K562 (cell line): ENCODE data around the gene ATG13. TPM values are rescaled to one million over a fixed set of nuclear protein-coding genes. Genes with fewer than 3 reads are reported as not detected.

Experiments
- ATAC-seq: fragments of 200-7000 bp; cut with Tn5 transposase; 3 replicates; pipeline ENCODE4 v1.9.1; 2020; ENCODE audit warnings: moderate library complexity
- BruUV-seq: library from RNA; stranded (reverse); fragments of 400-500 nt; replicated peaks from 2 replicates; lab custom pipeline; 2021; lab: Mats Ljungman, UMichigan
- CTCF ChIA-PET: fragments of 300-600 bp; formaldehyde crosslinking; extraction: SDS; loops from one replicate; lab custom pipeline; 2021; ENCODE audit warnings: low intra/inter-chr PET ratio; lab: Yijun Ruan, JAX
- POLR2A ChIA-PET: fragments of 300-600, 350-650 bp; sonication (Branson Sonifier 250); formaldehyde crosslinking; extraction: SDS; loops from one replicate; lab custom pipeline; 2021; ENCODE audit warnings: antibody characterized with exemption, inconsistent platforms; lab: Yijun Ruan, JAX
- DNase-seq, 4 experiments: peaks; one replicate each; pipeline versions ENCODE4 v3.0.0 to v3.0.0-alpha.2; 2011 to 2018; ENCODE audit warnings: low spot score in 3 of 4, mixed read lengths in 3 of 4; ENCODE audit errors: extremely low read depth in 1 of 4
- FAIRE-seq: peaks from 2 replicates; lab custom pipeline; 2011; peaks lifted over from hg19 to GRCh38; lab: Jason Lieb, UNC
- H2AFZ ChIP-seq: 2 replicates; pipeline ENCODE4 v1.6.0; 2011; ENCODE audit warnings: low read depth, low read length, control low read depth, inconsistent platforms
- H3K27ac ChIP-seq: fragments of 200-600 bp; 3 replicates; pipeline ENCODE4 v1.8.0; 2011; ENCODE audit warnings: low read depth, mild to moderate bottlenecking, control low read depth, inconsistent platforms, low read length, moderate library complexity, mixed read lengths; ENCODE audit errors: extremely low read depth
- H3K27me3 ChIP-seq, 2 experiments: fragments of 300-600 bp in 1 of 2; 2 replicates in 1 of 2; 3 replicates in 1 of 2; pipeline versions ENCODE4 v1.6.0 to v1.8.0; 2011; ENCODE audit warnings: inconsistent platforms in 2 of 2, low read length in 2 of 2, mild to moderate bottlenecking in 1 of 2, mixed read lengths in 1 of 2, moderate library complexity in 1 of 2; ENCODE audit not compliant: control insufficient read depth in 2 of 2, insufficient read depth in 2 of 2
- H3K36me3 ChIP-seq: fragments of 300-600 bp; 3 replicates; pipeline ENCODE4 v1.8.0; 2011; ENCODE audit warnings: mild to moderate bottlenecking, low read length, inconsistent platforms; ENCODE audit not compliant: control insufficient read depth, insufficient read depth
- H3K4me1 ChIP-seq, 2 experiments: fragments of 200-600 bp in 1 of 2; replicated peaks in 1 of 2; 2 replicates in 1 of 2; 3 replicates in 1 of 2; pipeline versions ENCODE4 v1.5.1 to v1.8.0; 2011; ENCODE audit warnings: inconsistent platforms in 2 of 2, low read length in 2 of 2, mild to moderate bottlenecking in 1 of 2, mixed read lengths in 1 of 2, moderate library complexity in 1 of 2; ENCODE audit not compliant: control insufficient read depth in 2 of 2, insufficient read depth in 2 of 2
- H3K4me2 ChIP-seq: 2 replicates; pipeline ENCODE4 v1.6.1; 2011; ENCODE audit warnings: low read length, control low read depth, inconsistent platforms, mixed read lengths; ENCODE audit not compliant: insufficient read depth
- H3K4me3 ChIP-seq: fragments of 200-600 bp; sonication (generic), shearing (Covaris generic); 2 replicates; pipeline ENCODE4 v1.5.1; 2016; ENCODE audit warnings: control low read depth, inconsistent platforms
- H3K79me2 ChIP-seq: fragments of 200-600 bp; 3 replicates; pipeline ENCODE4 v1.8.0; 2011; ENCODE audit warnings: low read length, inconsistent platforms; ENCODE audit not compliant: control insufficient read depth, insufficient read depth
- H3K9ac ChIP-seq, 2 experiments: 2 replicates each; pipeline versions ENCODE4 v1.6.0 to v1.6.1; 2011; ENCODE audit warnings: low read depth in 2 of 2, low read length in 2 of 2, control low read depth in 1 of 2, inconsistent platforms in 1 of 2, mild to moderate bottlenecking in 1 of 2, mixed read lengths in 1 of 2; ENCODE audit not compliant: insufficient read depth in 1 of 2
- H3K9me1 ChIP-seq: one replicate; pipeline ENCODE4 v1.6.0; 2011; ENCODE audit warnings: inconsistent platforms, mild to moderate bottlenecking, low read length, moderate library complexity; ENCODE audit not compliant: control insufficient read depth, insufficient read depth
- H3K9me3 ChIP-seq: replicated peaks from 2 replicates; pipeline ENCODE4 v1.5.1; 2011; ENCODE audit warnings: low read depth, low read length, inconsistent platforms; ENCODE audit not compliant: control insufficient read depth, insufficient read depth
- H4K20me1 ChIP-seq: replicated peaks from 2 replicates; pipeline ENCODE4 v1.6.1; 2011; ENCODE audit warnings: low read length, inconsistent platforms, mixed read lengths; ENCODE audit not compliant: control insufficient read depth, insufficient read depth
- BRD9 ChIP-seq: fragments of 450-650 bp; IDR thresholded peaks from 2 replicates; pipeline ENCODE4 v1.6.1; 2018; ENCODE audit warnings: low read depth; ENCODE audit not compliant: partially characterized antibody
- CSDE1 ChIP-seq, 2 experiments: fragments of 450-650 bp; IDR thresholded peaks; 2 replicates each; pipeline ENCODE4 v1.6.1; 2016; ENCODE audit warnings: mild to moderate bottlenecking in 1 of 2
- CTCFL ChIP-seq: IDR thresholded peaks from 2 replicates; pipeline ENCODE4 v1.6.1; 2011; ENCODE audit warnings: borderline replicate concordance, low read depth, mild to moderate bottlenecking, moderate library complexity, low read length; ENCODE audit not compliant: insufficient read depth, poor library complexity, severe bottlenecking
- CXXC5 ChIP-seq: fragments of 250-450 bp; sonication (Bioruptor Pico); IDR thresholded peaks from 2 replicates; pipeline ENCODE4 v1.8.0; 2022; ENCODE audit warnings: inconsistent platforms, mild to moderate bottlenecking, moderate library complexity
- FOXA1 ChIP-seq: fragments of 450-650 bp; IDR thresholded peaks from 2 replicates; pipeline ENCODE4 v1.6.1; 2016; ENCODE audit warnings: mild to moderate bottlenecking, borderline replicate concordance
- KAT7 ChIP-seq: sonication (generic); formaldehyde crosslinking; IDR thresholded peaks from 2 replicates; pipeline ENCODE4 v1.8.0; 2022; ENCODE audit warnings: missing genetic modification reagents, mild to moderate bottlenecking, borderline replicate concordance
- RBM15 ChIP-seq: fragments of 200-400 bp; formaldehyde crosslinking; IDR thresholded peaks from 2 replicates; pipeline ENCODE4 v1.6.1; 2018; ENCODE audit warnings: mild to moderate bottlenecking, low read length, moderate library complexity; ENCODE audit not compliant: insufficient read depth
- SIN3A ChIP-seq, 2 experiments: fragments of 150-350 bp in 1 of 2; IDR thresholded peaks; 2 replicates each; pipeline ENCODE4 v1.6.1; 2011 to 2016; ENCODE audit warnings: borderline replicate concordance in 2 of 2, low read depth in 2 of 2, low read length in 2 of 2, mild to moderate bottlenecking in 2 of 2, moderate library complexity in 2 of 2; ENCODE audit not compliant: control insufficient read depth in 1 of 2
- ZNF282 ChIP-seq: sonication (generic); formaldehyde crosslinking; IDR thresholded peaks from 2 replicates; pipeline ENCODE4 v1.8.1; 2023; ENCODE audit warnings: missing genetic modification reagents
- WGBS: fragments of 100-300 bp; shearing (Covaris generic); methylation state at CpG from one replicate; pipeline ENCODE4 v1.1.6; 2016; ENCODE audit warnings: low coverage, mixed read lengths; ENCODE audit not compliant: insufficient coverage; ENCODE audit errors: missing lambda C conversion rate; 5-methylcytosine and 5-hydroxymethylcytosine counted together
- in situ Hi-C: fragments of 300-500 bp; cut with MboI; formaldehyde crosslinking; loops from 4 replicates; pipeline ENCODE4 v1.15.0; 2018; ENCODE audit warnings: inconsistent platforms, mixed read lengths
- intact Hi-C: fragments of 100-400 bp; cut with micrococcal nuclease; formaldehyde crosslinking; loops from 2 replicates; pipeline ENCODE4 v1.14.2; 2022
- polyA plus RNA-seq, 8 experiments: library from polyadenylated mRNA; depleted of rRNA in 4 of 8; stranded (reverse) in 5 of 8; unstranded in 3 of 8; fragments of >200 nt; fragmentation: Nextera tagmentation in 2 of 8; fragmentation: Illumina TruSeq in 1 of 8; extraction: Ambion mirVana in 2 of 8; extraction: Trizol in 1 of 8; gene quantifications; 2 replicates each; pipeline versions ENCODE4 v1.2.1 to v1.2.3, GENCODE V29; 2011 to 2014; ENCODE audit warnings: inconsistent platforms in 1 of 8, missing spikeins in 1 of 8
- total RNA-seq, 7 experiments: library from RNA; depleted of rRNA in 6 of 7; stranded (reverse); fragments of >200 nt in 6 of 7; fragmentation: Illumina TruSeq in 2 of 7; extraction: Trizol in 2 of 7; gene quantifications; 2 replicates each; pipeline versions ENCODE4 v1.2.1 to v1.2.3, GENCODE V29; 2011 to 2021; ENCODE audit warnings: low replicate concordance in 1 of 7
- TF ChIP-seq, protein P1 (sequence below): fragments of 200-800 bp; sonication (Bioruptor generic); IDR thresholded peaks from 2 replicates; pipeline ENCODE4 v1.6.1; 2016; ENCODE audit warnings: missing genetic modification characterization, missing compliant biosample characterization

Gene ATG13
- total and polyA plus RNA-seq, 9 of the 15 experiments (the other 6 are each of a cell fraction or from before 2014, with no cell fraction given) = 13.1 to 61.5 (median 36.5) TPM

GRCh38 chr11:46641639-46642038 lies 24.3 kb downstream of the ATG13 start:
- H3K79me2 ChIP-seq = peaks cover 4% of the 10 kb centered on the region; the same call in 1 of the 3 replicates
- CTCF ChIA-PET = no interaction called here
- H3K9ac ChIP-seq = no peak overlapping the region
- no peak for DNase-seq
- H2AFZ ChIP-seq = no peak overlapping the region
- no peak overlapping the region for H3K27ac ChIP-seq
- no TSS peak for BruUV-seq
- peaks cover 34% of the 10 kb centered on the region for H3K36me3 ChIP-seq
- TF ChIP-seq KAT7 = no peak
- TF ChIP-seq RBM15 = no peak
- no peak for TF ChIP-seq BRD9
- no peak for TF ChIP-seq FOXA1
- TF ChIP-seq CSDE1 (IDR thresholded peaks at IDR 0.05) = no peak
- no peak for TF ChIP-seq CXXC5 (CRISPR knock-in tag)
- TF ChIP-seq, protein P1, sequence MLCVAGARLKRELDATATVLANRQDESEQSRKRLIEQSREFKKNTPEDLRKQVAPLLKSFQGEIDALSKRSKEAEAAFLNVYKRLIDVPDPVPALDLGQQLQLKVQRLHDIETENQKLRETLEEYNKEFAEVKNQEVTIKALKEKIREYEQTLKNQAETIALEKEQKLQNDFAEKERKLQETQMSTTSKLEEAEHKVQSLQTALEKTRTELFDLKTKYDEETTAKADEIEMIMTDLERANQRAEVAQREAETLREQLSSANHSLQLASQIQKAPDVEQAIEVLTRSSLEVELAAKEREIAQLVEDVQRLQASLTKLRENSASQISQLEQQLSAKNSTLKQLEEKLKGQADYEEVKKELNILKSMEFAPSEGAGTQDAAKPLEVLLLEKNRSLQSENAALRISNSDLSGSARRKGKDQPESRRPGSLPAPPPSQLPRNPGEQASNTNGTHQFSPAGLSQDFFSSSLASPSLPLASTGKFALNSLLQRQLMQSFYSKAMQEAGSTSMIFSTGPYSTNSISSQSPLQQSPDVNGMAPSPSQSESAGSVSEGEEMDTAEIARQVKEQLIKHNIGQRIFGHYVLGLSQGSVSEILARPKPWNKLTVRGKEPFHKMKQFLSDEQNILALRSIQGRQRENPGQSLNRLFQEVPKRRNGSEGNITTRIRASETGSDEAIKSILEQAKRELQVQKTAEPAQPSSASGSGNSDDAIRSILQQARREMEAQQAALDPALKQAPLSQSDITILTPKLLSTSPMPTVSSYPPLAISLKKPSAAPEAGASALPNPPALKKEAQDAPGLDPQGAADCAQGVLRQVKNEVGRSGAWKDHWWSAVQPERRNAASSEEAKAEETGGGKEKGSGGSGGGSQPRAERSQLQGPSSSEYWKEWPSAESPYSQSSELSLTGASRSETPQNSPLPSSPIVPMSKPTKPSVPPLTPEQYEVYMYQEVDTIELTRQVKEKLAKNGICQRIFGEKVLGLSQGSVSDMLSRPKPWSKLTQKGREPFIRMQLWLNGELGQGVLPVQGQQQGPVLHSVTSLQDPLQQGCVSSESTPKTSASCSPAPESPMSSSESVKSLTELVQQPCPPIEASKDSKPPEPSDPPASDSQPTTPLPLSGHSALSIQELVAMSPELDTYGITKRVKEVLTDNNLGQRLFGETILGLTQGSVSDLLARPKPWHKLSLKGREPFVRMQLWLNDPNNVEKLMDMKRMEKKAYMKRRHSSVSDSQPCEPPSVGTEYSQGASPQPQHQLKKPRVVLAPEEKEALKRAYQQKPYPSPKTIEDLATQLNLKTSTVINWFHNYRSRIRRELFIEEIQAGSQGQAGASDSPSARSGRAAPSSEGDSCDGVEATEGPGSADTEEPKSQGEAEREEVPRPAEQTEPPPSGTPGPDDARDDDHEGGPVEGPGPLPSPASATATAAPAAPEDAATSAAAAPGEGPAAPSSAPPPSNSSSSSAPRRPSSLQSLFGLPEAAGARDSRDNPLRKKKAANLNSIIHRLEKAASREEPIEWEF = no peak
- no peak for TF ChIP-seq CTCFL
- no peak for TF ChIP-seq ZNF282 (CRISPR knock-in tag)
- no peak for TF ChIP-seq SIN3A (IDR thresholded peaks at IDR 0.05; ENCODE audit: borderline replicate concordance in 2 of 2, control insufficient read depth in 1 of 2, low read depth in 2 of 2, low read length in 2 of 2)
- no peak overlapping the region for H3K4me2 ChIP-seq
- no peaks in the 10 kb centered on the region for H3K4me1 ChIP-seq
- in situ Hi-C loops = no loop called here
- intact Hi-C loops = no loop called here
- H3K9me1 ChIP-seq = no peaks in the 10 kb centered on the region
- no peaks in the 10 kb centered on the region for H3K27me3 ChIP-seq
- no peak overlapping the region for H3K4me3 ChIP-seq
- H4K20me1 ChIP-seq = no peaks in the 10 kb centered on the region
- no peak for FAIRE-seq
- 87% methylated on average over 3 of the region's 3 CpGs for WGBS
- POLR2A ChIA-PET = interaction anchor here (1.1 kb wide), 1 partner anchor 48 kb away, joined by 4 read pairs; the partner anchor contains the start of gene AMBRA1
- no peak for ATAC-seq
- no peaks in the 10 kb centered on the region for H3K9me3 ChIP-seq
